NCI-H1105 treated with DMSO at 0.1 percent for 48 hours (cell line): ENCODE data around the gene SCN8A.
"Not testable (repeated sequence)": the region's sequence is repeated elsewhere in the genome, so short reads cannot be mapped to it uniquely, and the experiment has no call there.

Experiments
- DNase-seq: peaks from one replicate; lab custom pipeline; 2025; lab: John Stamatoyannopoulos, UW

The SCN8A gene

DNA sequence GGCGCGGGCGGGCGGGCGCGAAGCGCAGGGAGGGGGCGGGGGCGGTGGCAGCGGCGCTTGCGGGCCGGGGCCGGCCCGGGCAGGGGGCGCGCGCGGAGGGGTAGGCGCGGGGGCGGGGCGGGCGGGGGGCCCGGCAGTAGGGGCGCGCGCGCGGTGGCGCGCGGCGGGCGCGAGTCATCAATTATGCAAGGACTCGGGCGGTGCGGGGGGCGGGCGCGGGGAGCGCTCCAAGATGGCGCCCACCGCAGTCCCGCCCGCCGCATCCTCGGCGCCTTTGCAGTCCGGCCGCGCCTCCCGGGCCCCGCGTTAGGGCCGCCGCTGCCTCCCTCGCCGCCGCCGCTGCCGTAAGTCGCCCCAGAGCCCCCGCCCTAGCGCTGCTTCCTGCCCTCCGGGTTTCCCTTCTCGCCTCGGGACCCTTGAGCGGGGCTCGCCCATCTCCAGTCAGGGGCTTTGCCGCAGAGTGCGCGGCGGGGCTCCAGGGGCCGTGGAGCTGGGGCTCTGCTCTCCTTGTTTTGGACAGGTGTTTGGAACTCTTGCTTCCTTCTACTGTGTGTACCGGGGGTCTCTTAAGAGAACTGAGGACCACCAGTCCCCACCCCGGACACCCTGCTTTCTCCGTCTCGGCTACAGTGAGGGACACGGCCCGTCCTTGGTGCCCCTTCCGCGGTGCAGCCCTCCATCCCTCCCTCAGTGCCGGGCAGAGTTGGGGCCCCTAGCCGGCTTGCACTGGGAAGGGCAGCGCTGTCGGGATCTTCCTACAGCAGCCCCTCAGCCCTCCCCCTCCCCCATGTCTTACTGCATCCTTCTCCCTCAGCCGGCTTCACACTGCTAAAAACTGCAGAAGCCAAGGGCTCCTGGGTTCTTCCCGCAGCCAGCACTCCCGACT, at the start of gene SCN8A:
SCN8A (plus strand) TSS at position 218 of the 886 bp plus-strand sequence. CDS start 71,585 bp downstream, outside the sequence.
- peak; percentile 57 for DNase-seq

DNA sequence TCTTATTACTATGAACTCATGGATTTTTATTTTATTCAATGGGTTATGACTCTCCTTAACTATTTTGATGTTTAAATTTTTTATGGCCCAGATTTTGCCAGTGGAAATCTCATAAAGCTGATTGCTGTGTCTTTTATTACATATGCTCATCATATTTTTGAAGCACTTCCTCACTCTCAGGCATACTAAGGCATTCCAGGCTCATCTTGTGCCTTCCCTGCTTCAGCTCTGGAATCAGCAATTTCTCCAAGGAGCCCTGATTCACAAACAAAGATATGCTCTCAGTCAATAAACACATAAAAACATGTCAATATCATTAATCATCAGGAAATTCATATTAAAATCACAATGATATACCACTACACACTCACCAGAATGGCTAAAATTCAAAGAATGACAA, 44.9 kb upstream of the SCN8A start:
- no peak for DNase-seq

DNA sequence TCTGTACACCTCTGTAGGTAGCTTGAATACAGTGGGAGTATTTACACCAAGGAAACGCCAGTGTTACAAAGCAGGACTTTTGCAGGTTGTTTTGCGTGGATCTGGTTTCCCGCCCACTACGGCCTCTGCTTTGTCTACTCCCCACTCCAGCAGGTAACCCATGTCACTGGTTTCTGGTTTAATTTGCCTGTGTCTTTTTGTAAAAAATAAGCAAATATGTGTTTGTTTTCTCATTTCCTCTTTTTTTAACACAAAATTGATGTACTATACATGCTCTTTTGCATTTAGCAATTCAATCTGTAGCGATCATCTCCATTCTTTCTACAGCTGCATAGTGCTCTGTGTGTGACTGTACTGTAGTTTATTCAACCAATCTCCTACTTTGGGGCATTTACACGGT, 43.4 kb upstream of the SCN8A start:
- DNase-seq = no peak

DNA sequence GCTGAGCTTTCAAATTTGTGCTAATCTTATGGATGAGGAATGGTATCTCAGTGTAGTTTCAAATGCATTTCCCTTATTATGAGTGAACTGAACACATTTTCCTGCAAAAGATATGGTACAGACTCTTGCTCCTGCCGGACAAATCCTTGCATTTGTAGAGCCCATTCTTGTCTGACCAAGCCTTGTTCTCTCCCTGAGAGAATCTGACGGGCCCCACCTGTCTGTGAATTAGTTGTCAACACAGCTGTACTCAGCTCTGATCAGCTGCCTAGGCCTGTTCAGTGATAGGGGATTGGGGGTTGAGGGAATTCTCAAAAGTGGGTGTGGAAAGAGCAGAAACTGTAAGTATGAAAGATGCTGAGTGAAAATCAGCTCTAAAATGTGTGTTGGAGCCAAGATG, 42.8 kb upstream of the SCN8A start:
- no peak for DNase-seq

DNA sequence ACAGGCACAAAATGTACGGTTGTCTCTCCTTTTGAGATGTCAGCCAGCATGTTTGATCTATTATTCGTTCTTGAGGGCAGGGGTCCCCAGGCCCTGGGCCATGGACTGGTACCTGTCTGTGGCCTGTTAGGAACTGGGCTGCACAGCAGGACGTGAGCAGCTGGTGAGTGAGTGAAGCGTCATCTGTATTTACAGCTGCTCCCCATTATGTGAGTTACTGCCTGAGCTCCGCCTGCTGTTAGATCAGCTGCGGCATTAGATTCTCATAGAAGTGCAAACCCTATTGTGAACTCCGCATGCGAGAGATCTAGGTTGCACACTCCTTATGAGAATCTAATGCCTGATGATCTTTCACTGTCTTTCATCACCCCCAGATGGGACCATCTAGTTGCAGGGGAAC, 41.4 kb upstream of the SCN8A start:
- no peak for DNase-seq

DNA sequence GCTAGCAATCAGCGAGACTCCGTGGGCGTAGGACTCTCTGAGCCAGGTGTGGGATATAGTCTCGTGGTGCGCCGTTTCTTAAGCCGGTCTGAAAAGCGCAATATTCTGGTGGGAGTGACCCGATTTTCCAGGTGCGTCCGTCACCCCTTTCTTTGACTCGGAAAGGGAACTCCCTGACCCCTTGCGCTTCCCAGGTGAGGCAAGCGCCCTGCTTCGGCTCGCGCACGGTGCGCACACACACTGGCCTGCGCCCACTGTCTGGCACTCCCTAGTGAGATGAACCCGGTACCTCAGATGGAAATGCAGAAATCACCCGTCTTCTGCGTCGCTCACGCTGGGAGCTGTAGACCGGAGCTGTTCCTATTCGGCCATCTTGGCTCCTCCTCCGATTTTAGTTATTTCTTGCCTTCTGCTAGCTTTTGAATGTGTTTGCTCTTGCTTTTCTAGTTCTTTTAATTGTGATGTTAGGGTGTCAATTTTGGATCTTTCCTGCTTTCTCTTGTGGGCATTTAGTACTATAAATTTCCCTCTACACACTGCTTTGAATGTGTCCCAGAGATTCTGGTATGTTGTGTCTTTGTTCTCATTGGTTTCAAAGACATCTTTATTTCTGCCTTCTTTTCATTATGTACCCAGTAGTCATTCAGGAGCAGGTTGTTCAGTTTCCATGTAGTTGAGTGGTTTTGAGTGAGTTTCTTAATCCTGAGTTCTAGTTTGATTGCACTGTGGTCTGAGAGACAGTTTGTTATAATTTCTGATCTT, 22.6 kb upstream of the SCN8A start:
- not testable (repeated sequence) for DNase-seq

DNA sequence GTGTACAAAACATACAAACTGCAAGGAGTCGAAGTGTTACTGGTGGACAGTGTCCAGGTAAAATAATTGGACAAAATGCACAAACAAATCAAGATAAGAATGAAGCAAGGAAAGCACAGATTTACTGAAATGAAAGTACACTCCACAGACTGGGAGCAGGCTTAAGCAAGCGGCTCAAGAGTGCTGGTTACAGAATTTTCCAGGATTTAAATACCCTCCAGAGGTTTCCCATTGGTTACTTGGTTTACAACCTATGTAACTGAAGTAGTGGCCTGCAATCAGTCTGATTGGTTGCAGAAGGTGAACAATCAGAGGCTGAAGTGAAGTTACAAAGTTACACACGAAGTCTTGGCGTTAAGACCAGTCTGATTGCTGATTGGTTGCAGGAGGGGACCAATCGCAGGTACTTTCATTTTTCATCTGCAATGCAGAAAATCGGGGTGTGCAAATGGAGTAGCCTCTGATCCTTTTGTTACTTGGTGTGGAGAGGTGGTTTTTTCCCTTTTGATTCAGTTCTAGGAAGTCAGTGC, 11.6 kb upstream of the SCN8A start:
- DNase-seq = no peak

DNA sequence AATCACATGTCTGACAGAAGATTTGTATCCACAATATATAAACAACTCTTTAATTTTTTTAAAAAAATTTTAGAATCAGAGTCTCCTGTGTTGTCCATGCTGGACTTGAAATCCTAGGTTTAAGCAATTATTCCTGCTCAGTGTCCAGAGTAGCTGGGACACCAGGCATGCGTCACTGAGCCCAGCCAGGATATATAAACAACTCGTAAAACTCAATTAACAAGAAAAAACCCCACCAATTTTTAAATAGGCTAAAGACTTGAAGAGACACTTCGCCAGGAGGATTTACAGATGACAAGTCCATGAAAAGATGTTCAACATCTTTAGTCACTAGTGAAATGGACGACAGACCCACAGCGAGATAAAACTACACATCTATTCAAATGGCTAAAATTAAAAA, 2.0 kb upstream of the SCN8A start:
- no peak for DNase-seq

DNA sequence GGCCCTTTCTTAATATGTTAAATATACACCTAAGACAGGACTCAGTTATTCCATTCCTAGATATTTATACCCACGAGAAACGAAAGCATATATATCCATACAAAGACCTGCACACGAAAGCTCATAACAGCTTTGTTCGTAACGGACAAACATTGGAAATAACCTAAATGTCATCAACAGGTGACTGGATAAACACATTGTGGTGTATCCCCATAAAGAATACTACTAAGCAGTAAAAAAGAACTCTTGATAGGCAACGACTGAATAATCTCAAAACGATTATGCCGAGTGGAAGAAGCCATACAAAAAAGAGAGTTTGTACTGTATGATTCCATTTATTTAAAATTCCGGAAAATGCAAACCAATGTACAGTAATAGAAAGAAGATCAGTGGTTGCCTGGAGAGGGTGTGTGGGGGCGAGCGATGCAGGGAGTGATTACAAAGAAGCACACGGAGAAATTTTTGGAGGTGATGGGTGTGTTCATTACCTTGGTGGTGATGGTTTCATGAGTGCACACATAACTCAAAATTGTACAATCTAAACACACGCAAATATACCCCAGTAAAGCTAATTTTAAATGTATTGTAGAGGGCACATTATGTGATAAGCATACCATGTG, 1.4 kb upstream of the SCN8A start:
- DNase-seq = no peak

DNA sequence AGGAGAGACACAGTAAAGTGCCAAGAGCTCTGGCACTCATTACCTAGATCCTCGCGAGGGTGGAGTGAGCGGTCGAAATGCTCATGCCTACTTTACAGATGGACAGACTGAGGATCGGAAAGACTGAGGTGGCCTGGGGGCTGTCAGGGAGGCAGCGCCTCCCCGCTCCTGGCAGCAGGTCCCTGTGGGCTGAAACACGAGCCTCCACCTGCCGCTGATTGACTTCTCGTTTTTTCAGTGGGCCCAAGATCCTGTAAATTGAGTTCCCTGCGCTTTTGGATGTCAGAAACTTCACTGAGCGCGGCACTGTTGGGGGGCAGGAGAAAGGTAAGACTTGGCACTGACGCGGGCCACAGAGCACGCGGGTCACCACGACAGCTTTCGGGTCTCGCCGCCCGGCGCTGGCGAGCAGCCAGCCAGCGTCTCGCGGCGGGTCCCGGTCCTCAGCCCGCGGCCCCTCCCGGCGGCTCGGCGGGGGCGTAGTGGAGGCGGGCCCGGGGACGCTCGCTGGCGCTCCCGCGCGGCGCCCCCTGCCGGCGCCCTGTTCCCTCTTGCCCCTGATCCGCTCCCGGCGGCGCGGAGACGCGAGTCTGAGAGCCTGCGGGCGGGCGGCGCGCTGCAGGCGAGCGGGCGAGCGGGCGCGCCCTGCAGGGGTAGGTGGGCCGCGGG, 552 bp upstream of the SCN8A start:
- peak; percentile 66 for DNase-seq

DNA sequence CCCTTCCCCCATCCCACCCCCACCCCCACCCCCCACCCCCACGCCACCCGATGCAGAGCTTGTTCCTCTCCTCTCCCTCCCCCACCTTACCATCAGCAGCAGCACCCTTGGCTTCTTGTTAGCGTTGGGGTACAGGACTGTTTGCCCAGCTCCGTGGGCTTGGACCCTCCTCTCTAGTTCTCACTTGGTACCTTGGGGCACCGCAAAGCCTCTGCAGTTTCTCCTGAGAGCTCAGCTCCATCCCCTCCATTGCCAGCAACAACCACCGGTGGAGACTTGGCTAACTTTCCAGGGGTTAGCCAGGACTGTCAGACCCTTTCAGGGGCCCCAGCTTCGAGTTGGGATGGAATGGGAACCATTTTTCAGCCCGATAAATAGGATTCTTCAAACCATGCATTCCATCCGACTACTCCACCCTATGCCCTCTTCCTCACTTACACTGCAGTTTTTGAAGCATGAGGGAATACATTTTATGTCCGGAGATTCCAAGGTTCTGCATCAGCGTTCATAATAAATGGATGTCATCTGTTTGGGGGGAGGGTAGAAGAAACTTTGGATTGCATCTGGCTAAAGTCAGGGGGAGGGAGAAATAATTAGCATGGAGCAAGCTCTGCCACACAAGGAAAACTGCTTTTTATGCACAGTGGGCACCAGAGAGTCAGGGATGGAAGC, 1.1 kb downstream of the SCN8A start:
- DNase-seq = no peak

DNA sequence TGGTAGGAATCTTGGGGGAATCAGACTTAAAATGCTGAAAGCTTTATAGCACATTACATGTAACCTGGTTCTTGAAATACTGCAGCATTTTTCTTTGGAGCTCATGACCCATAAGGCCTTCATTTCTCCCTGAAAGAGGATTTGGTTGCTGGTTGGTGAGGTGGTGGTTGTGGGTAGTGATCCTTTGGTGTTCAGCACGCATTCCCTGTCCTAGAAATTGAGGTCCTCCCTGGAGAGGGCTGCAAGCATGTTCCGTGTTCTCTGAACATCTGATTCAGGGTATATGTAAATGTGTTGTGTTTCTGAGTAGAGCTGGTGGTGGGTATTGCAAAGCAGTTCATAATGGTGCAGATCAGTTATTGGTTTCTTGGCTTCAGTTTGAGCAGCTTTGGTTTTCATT, 2.0 kb downstream of the SCN8A start:
- DNase-seq = no peak

DNA sequence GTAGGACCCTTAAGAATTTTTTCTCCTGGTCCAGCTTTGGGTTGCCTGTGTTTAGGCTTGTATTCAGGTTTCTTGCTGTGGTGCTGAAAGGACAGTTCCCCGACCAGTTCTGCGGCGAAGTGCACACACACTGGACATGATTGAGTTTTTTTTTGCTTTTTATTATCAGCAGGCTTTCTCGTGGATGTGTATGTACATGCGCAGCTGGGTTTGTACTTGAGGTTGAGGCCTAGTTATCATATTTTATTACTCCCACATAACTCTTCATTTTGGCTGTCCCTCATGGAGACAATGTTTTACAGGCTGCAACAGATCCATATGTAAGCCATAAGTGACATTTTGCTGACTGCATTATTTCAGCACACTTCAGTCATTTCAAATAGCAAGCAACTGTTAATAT, 2.5 kb downstream of the SCN8A start:
- no peak for DNase-seq

DNA sequence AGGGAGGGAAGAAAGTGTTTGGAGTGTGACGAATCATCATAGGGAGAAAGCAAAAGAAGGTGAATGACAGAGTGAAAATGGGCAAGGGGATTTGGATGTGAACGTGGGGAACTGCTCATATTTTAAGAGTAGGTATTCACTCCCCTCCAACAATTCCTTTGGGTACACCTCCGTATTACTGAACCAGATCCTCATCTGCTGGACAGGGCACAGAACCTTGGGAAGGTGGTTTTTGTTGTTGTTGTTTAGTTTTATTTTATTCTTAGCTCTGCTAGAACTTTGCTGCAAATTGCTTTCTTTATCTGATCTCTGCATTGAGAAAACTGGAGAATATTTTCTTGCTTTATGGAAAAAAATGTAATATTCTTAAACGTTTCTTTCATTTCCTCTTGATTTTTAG, 7.1 kb downstream of the SCN8A start:
- no peak for DNase-seq

DNA sequence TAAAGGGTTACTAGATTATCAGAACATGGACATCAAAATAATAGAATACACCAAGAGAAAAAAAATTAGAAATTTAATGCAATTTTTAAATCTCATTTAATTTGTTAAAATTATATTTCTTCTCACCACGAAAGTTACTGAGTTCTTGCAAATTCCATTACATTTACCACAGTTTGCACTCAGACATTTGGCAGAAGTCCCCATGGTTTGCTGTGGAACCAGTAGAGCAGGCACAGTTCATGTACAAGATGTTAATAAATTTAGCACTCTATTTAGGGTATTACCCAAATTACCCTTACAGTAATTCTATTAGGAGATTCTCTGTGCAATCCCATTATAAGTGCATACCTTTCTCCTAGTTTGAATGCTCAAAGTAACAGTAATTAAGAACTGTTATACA, 9.7 kb downstream of the SCN8A start:
- DNase-seq = no peak

DNA sequence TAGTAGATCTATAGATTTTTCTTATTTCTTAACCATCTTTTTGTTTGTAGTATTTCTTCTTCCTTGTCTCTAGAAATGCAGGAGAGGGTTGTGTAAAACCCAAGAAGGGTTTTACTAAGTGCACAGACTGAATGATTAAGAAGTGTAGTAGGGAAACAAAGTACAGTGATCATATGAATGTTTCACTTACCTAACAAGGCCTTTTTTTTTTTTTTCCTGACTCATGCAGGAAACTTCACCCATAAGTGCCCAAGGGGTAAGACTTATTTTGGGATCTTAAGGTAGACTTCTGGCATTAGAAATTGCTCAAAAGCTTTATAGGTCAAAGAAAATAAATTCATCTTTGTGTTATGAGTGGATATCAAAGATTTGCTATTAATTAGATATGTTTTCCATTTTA, 10.2 kb downstream of the SCN8A start:
- DNase-seq = no peak

DNA sequence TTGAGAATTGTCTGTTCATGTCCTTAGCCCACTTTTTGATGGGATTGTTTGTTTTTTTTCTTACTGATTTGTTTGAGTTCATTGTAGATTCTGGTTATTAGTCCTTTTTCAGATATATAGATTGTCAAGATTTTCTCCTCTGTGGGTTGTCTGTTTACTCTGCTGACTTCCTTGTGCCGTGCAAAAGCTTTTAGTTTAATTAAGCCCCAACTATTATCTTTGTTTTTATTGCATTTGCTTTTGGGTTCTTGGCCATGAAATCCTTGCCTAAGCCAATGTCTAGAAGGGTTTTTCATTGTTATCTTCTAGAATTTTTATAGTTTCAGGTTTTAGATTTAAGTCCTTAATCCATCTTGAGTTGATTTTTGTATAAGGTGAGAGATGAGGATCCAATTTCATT, 14.9 kb downstream of the SCN8A start:
- not testable (repeated sequence) for DNase-seq

DNA sequence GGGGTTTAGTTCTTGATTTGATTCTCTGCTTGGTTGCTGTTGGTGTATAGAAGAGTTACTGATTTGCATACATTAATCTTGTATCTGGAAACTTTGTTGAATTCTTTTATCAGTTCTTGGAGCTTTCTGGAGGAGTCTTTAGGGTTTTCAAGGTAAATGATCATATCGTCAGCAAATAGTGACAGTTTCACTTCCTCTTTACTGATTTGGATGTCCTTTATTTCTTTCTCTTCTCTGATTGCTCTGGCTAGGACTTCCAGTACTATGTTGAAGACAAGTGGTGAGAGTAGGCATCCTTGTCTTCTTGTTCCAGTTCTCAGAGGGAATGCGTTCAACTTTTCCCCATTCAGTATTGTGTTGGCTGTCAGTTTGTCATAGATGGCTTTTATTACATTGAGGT, 16.2 kb downstream of the SCN8A start:
- not testable (repeated sequence) for DNase-seq

DNA sequence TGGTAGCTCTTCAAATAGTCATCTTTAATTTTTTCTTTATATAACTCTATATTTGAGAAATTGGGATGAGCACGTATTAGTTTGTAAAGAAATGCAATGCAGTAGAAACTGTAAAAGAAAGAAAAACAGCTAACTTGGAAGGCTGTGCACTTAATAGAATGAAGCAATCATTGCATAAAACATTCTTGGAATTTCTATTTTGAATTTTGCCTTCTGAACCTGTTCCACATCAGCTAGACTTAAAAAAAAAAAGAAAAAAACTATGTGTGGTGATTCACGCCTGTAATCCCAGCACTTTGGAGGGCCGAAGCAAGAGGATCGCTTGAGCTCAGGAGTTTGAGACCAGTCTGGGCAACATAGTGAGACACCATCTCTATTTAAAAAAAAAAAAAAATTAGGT, 29.4 kb downstream of the SCN8A start:
- DNase-seq = no peak

DNA sequence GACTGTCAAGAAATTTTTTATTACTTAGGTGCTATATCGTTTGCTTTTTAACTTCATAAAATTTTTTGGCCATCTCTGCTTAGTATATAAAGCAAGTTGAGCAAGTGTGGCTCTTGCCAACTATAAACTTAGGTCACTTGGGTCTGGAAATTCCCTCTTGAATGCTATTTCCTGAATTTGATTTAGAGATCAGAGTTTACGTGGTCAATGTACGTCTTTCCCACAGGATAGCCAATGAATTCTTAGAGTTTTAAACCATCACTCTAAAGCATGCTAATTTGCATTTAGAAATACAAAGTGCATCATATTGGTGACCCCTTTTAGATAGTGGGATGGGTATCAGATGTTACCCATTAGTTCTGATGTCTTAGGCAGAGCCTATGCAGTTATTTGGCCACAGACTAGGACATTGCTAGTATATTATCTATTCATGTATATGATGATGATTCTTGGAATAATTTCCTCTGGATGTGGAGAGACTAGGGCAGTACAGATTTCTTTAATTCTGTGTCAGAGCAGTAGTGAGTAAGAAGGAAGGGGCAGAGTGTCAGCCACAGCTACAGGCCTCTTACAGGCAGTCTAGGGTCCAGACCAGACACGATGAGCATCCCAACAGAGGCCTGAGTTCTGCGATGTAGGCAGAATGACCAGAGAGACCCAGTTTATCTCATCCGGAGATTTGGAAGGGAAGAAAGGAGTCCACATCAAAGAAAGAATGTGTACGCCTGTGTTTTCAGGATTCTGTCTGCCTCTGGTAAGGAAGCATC, 30.3 kb downstream of the SCN8A start:
- no peak for DNase-seq

DNA sequence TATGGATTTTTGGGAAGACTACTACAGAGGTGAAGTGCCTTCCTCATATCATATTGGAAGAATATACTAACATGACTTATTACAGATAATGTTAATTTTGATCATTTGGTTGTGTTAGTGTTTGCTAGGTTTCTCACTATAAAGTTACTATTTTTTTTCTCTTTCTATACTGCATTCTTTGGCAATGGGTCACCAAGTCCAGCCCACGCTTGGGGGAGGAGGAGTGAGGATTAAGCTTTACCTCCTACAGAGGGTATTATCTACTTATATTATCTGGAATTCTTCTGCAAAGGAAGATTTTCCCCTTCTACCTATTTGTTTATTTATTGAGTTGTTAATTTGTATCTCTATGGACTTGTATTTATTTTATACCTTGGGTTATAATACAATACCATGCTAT, 31.5 kb downstream of the SCN8A start:
- DNase-seq = no peak
